ENCODE results near the gene PVRIG.

DNA sequence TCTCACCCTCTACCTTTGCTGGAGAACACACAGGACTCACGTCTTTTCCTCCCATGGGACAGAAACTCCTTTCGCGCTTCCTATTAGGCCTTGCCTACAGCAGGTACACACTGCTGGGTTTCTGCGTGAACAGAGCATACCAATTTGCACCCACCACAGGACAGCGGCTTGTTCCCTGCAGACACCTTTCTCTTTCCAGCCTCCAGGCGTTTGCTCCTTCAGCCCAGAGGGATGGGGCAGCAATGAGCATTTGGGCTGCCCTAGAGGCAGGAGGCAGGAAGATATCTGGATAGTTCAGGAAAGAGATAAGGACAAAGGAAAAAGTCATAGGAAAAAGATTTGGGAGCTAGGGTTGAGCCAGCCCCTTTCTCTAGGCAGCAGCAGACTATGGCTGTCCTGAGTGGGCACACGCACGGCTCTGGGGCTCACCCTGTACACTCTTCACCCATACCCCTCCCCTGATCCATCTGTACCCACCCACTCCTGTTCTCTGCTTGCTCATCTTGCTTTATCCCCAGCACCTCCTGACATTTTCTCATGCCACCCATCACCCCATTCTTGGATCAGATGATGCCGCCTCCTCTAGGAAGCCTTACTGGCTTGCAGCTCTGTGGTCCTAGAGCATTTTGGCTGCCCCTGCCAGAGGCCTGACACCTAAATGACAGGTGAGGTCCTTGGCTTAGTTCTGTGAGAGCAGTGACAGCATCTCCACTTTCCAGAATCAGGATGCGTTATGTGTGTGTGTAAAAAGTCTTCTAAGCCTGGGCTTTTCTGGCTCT is 47.0 kb downstream of the PVRIG start:
- no peak for TF ChIP-seq POLR2A (IDR thresholded peaks at IDR 0.05; ENCODE audit: low read depth)
- TF ChIP-seq, protein P1, sequence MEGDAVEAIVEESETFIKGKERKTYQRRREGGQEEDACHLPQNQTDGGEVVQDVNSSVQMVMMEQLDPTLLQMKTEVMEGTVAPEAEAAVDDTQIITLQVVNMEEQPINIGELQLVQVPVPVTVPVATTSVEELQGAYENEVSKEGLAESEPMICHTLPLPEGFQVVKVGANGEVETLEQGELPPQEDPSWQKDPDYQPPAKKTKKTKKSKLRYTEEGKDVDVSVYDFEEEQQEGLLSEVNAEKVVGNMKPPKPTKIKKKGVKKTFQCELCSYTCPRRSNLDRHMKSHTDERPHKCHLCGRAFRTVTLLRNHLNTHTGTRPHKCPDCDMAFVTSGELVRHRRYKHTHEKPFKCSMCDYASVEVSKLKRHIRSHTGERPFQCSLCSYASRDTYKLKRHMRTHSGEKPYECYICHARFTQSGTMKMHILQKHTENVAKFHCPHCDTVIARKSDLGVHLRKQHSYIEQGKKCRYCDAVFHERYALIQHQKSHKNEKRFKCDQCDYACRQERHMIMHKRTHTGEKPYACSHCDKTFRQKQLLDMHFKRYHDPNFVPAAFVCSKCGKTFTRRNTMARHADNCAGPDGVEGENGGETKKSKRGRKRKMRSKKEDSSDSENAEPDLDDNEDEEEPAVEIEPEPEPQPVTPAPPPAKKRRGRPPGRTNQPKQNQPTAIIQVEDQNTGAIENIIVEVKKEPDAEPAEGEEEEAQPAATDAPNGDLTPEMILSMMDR (IDR thresholded peaks at IDR 0.05): no peak

All from esophagus muscularis mucosa (tissue), 3 donors.